ENCODE measurements around the gene LCNL1.

Gene LCNL1

DNA sequence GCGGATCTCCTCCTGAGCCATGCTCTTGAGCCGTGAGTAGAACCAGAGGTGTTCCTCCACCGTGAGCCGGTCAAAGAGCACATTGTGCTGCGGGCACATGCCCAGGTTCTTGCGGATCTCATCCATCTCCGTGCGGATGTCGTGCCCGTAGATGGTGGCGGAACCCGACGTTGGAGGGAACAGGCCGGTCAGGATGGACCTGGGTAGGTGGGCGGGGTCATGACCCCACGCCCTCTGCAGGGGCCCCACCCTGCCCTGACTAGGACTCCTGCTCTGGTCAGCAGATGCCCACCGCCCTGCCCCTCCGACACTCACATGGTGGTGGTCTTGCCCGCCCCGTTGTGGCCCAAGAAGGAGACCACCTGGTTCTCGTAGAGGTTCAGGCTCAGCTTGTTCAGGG is 33.2 kb downstream of the LCNL1 start:
- Histone ChIP-seq H3K36me3 (ENCODE audit: insufficient read depth, low read length) (no peaks in the 10 kb centered on the region; the same call in 1 of the 2 replicates), H3K4me3 (ENCODE audit: low read length, poor library complexity, severe bottlenecking) (no peak overlapping the region), H3K27me3 (ENCODE audit: insufficient read depth, low read length, poor library complexity, severe bottlenecking) (no peaks in the 10 kb centered on the region), H3F3A (ENCODE audit: low read depth) (no peaks in the 10 kb centered on the region), H3K79me2 (ENCODE audit: insufficient read depth, low read length) (no peaks in the 10 kb centered on the region), H3K9me3 (ENCODE audit: insufficient read depth, low read depth, low read length) (no peaks in the 10 kb centered on the region), H3K4me1 (ENCODE audit: insufficient read depth, low read length, poor library complexity, severe bottlenecking) (no peaks in the 10 kb centered on the region), H4K20me1 (ENCODE audit: insufficient read depth, low read length, poor library complexity, severe bottlenecking) (no peaks in the 10 kb centered on the region), H3K9me2 (replicated peaks; ENCODE audit: low read depth, low read length) (no peaks in the 10 kb centered on the region), H2AFZ (ENCODE audit: low read length) (no peak overlapping the region), H3K9ac (ENCODE audit: low read depth, low read length, poor library complexity, severe bottlenecking) (no peak overlapping the region), H3K4me2 (ENCODE audit: low read depth, low read length, poor library complexity, severe bottlenecking) (no peak overlapping the region)
- TF ChIP-seq EZH2phosphoT487 (IDR thresholded peaks at IDR 0.05; ENCODE audit: borderline replicate concordance) = no peak
- TF ChIP-seq, protein P1, sequence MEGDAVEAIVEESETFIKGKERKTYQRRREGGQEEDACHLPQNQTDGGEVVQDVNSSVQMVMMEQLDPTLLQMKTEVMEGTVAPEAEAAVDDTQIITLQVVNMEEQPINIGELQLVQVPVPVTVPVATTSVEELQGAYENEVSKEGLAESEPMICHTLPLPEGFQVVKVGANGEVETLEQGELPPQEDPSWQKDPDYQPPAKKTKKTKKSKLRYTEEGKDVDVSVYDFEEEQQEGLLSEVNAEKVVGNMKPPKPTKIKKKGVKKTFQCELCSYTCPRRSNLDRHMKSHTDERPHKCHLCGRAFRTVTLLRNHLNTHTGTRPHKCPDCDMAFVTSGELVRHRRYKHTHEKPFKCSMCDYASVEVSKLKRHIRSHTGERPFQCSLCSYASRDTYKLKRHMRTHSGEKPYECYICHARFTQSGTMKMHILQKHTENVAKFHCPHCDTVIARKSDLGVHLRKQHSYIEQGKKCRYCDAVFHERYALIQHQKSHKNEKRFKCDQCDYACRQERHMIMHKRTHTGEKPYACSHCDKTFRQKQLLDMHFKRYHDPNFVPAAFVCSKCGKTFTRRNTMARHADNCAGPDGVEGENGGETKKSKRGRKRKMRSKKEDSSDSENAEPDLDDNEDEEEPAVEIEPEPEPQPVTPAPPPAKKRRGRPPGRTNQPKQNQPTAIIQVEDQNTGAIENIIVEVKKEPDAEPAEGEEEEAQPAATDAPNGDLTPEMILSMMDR (conservative IDR thresholded peaks at IDR 0.05; ENCODE audit: low read length) = no peak

DNA sequence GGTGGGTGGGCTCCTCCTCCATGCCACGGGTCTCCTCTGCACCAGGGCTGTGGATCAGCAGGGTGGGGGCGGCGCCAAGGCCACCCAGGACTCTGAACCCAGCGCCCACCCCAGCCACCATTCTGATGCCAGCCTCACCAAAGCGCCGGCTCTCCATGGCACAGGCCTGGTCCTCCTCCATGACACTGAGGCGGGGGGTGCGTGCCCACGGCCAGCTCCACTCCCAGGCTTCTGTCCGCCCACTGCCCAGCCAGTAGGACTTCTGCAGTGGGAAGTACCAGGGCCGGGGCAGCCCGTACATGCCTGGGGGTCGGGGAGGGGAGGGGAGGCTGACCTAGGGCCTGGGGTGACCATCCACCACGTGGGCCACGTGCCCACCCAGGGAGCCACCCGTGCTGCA is 33.6 kb downstream of the LCNL1 start:
- peaks cover 1% of the 10 kb centered on the region for H4K20me1 ChIP-seq (ENCODE audit: insufficient read depth, low read length, poor library complexity, severe bottlenecking)
- no peaks in the 10 kb centered on the region; the same call in 1 of the 2 replicates for H3K36me3 ChIP-seq (ENCODE audit: insufficient read depth, low read length)
- H3K4me2 ChIP-seq (ENCODE audit: low read depth, low read length, poor library complexity, severe bottlenecking) = no peak overlapping the region
- H3K4me1 ChIP-seq (ENCODE audit: insufficient read depth, low read length, poor library complexity, severe bottlenecking) = no peaks in the 10 kb centered on the region
- no peak for TF ChIP-seq EZH2phosphoT487 (IDR thresholded peaks at IDR 0.05; ENCODE audit: borderline replicate concordance)
- TF ChIP-seq, protein P1 (conservative IDR thresholded peaks at IDR 0.05; ENCODE audit: low read length) = no peak
- no peak overlapping the region for H3K4me3 ChIP-seq (ENCODE audit: low read length, poor library complexity, severe bottlenecking)
- no peaks in the 10 kb centered on the region for H3F3A ChIP-seq (ENCODE audit: low read depth)
- H2AFZ ChIP-seq (ENCODE audit: low read length) = no peak overlapping the region
- no peaks in the 10 kb centered on the region for H3K79me2 ChIP-seq (ENCODE audit: insufficient read depth, low read length)
- H3K9me2 ChIP-seq (replicated peaks; ENCODE audit: low read depth, low read length) = no peaks in the 10 kb centered on the region
- H3K9ac ChIP-seq (ENCODE audit: low read depth, low read length, poor library complexity, severe bottlenecking) = no peak overlapping the region
- H3K27me3 ChIP-seq (ENCODE audit: insufficient read depth, low read length, poor library complexity, severe bottlenecking) = no peaks in the 10 kb centered on the region
- H3K9me3 ChIP-seq (ENCODE audit: insufficient read depth, low read depth, low read length) = no peaks in the 10 kb centered on the region

DNA sequence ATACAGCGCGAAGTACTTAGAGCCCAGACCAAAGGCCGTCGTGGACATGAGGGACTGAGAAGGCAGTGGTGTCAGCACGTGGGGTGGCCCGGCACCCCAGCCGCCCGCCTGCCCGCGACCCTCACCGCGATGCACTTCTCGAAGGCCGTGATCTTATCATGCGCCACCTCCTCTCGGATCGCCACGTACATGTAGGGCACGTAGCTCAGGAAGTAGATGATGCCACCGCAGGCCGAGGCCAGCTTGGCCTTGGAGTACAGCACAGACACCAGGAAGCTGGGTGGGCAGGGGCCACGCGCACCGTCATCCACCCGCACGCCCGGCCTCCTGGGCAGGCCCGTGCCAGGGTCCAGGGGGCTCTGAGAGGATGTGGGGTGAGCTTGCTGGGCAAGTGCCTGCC is 34.3 kb downstream of the LCNL1 start:
- H3K4me1 ChIP-seq (ENCODE audit: insufficient read depth, low read length, poor library complexity, severe bottlenecking) = no peaks in the 10 kb centered on the region
- H3K36me3 ChIP-seq (ENCODE audit: insufficient read depth, low read length) = no peaks in the 10 kb centered on the region; the same call in 1 of the 2 replicates
- no peaks in the 10 kb centered on the region for H3K9me2 ChIP-seq (replicated peaks; ENCODE audit: low read depth, low read length)
- H3K27me3 ChIP-seq (ENCODE audit: insufficient read depth, low read length, poor library complexity, severe bottlenecking) = no peaks in the 10 kb centered on the region
- no peak overlapping the region for H2AFZ ChIP-seq (ENCODE audit: low read length)
- TF ChIP-seq, protein P1 (conservative IDR thresholded peaks at IDR 0.05; ENCODE audit: low read length) = no peak
- TF ChIP-seq EZH2phosphoT487 (IDR thresholded peaks at IDR 0.05; ENCODE audit: borderline replicate concordance) = no peak
- H3K4me2 ChIP-seq (ENCODE audit: low read depth, low read length, poor library complexity, severe bottlenecking) = no peak overlapping the region
- H4K20me1 ChIP-seq (ENCODE audit: insufficient read depth, low read length, poor library complexity, severe bottlenecking) = peaks cover 4% of the 10 kb centered on the region
- H3F3A ChIP-seq (ENCODE audit: low read depth) = no peaks in the 10 kb centered on the region
- H3K79me2 ChIP-seq (ENCODE audit: insufficient read depth, low read length) = no peaks in the 10 kb centered on the region
- no peaks in the 10 kb centered on the region for H3K9me3 ChIP-seq (ENCODE audit: insufficient read depth, low read depth, low read length)
- H3K9ac ChIP-seq (ENCODE audit: low read depth, low read length, poor library complexity, severe bottlenecking) = no peak overlapping the region
- H3K4me3 ChIP-seq (ENCODE audit: low read length, poor library complexity, severe bottlenecking) = no peak overlapping the region

All from Loucy (cell line).